SK-N-SH (cell line): ENCODE measurements around the gene DNMBP. TPM values are rescaled to one million over a fixed set of nuclear protein-coding genes. Genes with fewer than 3 reads are reported as not detected.
A peak's percentile ranks its signal among the peaks of the same experiment; 100 is the strongest.

ENCODE experiments used
- CTCF ChIA-PET: fragments of 300-600, 350-600 bp; formaldehyde crosslinking; extraction: SDS; loops from one replicate; lab custom pipeline; 2021; lab: Yijun Ruan, JAX
- POLR2A ChIA-PET: fragments of 350-600 bp; sonication (Branson Sonifier 250); formaldehyde crosslinking; extraction: SDS; loops from one replicate; lab custom pipeline; 2020; ENCODE audit warnings: antibody characterized with exemption, inconsistent platforms; lab: Yijun Ruan, JAX
- DNase-seq: peaks from one replicate; pipeline ENCODE4 v3.0.0; 2012
- H2AFZ ChIP-seq: fragments of 200-600 bp; sonication (generic); 2 replicates; pipeline ENCODE4 v1.8.1; 2016; ENCODE audit warnings: antibody characterized with exemption, mild to moderate bottlenecking, low read depth
- H3F3A ChIP-seq: fragments of 200-600 bp; sonication (generic); replicated peaks from 2 replicates; pipeline ENCODE3; 2016; ENCODE audit warnings: antibody characterized with exemption, mild to moderate bottlenecking; ENCODE audit not compliant: insufficient read depth
- H3K27ac ChIP-seq, 2 experiments: fragments of 200-500 bp in 1 of 2; fragments of 200-600 bp in 1 of 2; sonication (Bioruptor generic) in 1 of 2; sonication (generic), shearing (Covaris generic) in 1 of 2; 2 replicates each; pipeline versions ENCODE4 v1.5.1 to v1.6.1; 2014 to 2016; ENCODE audit warnings: low read depth in 2 of 2, inconsistent platforms in 1 of 2, low read length in 1 of 2, mild to moderate bottlenecking in 1 of 2, mixed read lengths in 1 of 2
- H3K27me3 ChIP-seq: fragments of 200-600 bp; sonication (generic), shearing (Covaris generic); 2 replicates; pipeline ENCODE4 v1.6.1; 2016; ENCODE audit warnings: mixed run types; ENCODE audit not compliant: insufficient read depth
- H3K36me3 ChIP-seq, 2 experiments: fragments of 200-500 bp in 1 of 2; fragments of 200-600 bp in 1 of 2; sonication (Bioruptor generic) in 1 of 2; sonication (generic) in 1 of 2; replicated peaks in 1 of 2; 2 replicates each; pipeline versions ENCODE3 to v1.5.1; 2014 to 2016; ENCODE audit warnings: low read length in 1 of 2, mild to moderate bottlenecking in 1 of 2; ENCODE audit not compliant: insufficient read depth in 2 of 2, control insufficient read depth in 1 of 2
- H3K4me1 ChIP-seq, 2 experiments: fragments of 200-500 bp in 1 of 2; fragments of 200-600 bp in 1 of 2; sonication (Bioruptor generic) in 1 of 2; sonication (generic), shearing (Covaris generic) in 1 of 2; 2 replicates each; pipeline versions ENCODE4 v1.5.1 to v1.6.1; 2014 to 2016; ENCODE audit warnings: low read depth in 1 of 2, low read length in 1 of 2, mixed run types in 1 of 2; ENCODE audit not compliant: insufficient read depth in 2 of 2, control insufficient read depth in 1 of 2
- H3K4me2 ChIP-seq: fragments of 200-600 bp; sonication (generic), shearing (Covaris generic); 2 replicates; pipeline ENCODE4 v1.6.1; 2017; ENCODE audit warnings: mixed run types
- H3K4me3 ChIP-seq, 2 experiments: fragments of 200-500 bp in 1 of 2; fragments of 200-600 bp in 1 of 2; sonication (Bioruptor generic) in 1 of 2; sonication (generic), shearing (Covaris generic) in 1 of 2; 2 replicates each; pipeline versions ENCODE4 v1.5.1 to v1.8.1; 2014 to 2016; ENCODE audit warnings: low read depth in 2 of 2, inconsistent platforms in 1 of 2, low read length in 1 of 2, mild to moderate bottlenecking in 1 of 2, mixed read lengths in 1 of 2, moderate library complexity in 1 of 2
- H3K79me2 ChIP-seq: fragments of 200-600 bp; sonication (generic); 2 replicates; pipeline ENCODE4 v1.8.1; 2017; ENCODE audit warnings: mild to moderate bottlenecking; ENCODE audit not compliant: insufficient read depth
- H3K9ac ChIP-seq: fragments of 200-600 bp; sonication (generic); 2 replicates; pipeline ENCODE4 v1.6.1; 2017; ENCODE audit warnings: mixed run types
- H3K9me2 ChIP-seq: fragments of 200-600 bp; sonication (generic); 2 replicates; pipeline ENCODE4 v1.6.1; 2017; ENCODE audit warnings: mixed run types
- H3K9me3 ChIP-seq: fragments of 200-600 bp; sonication (generic); 2 replicates; pipeline ENCODE4 v1.6.1; 2017; ENCODE audit warnings: mixed run types, mild to moderate bottlenecking, moderate library complexity
- H4K20me1 ChIP-seq: fragments of 200-600 bp; sonication (generic); 2 replicates; pipeline ENCODE4 v1.6.1; 2017; ENCODE audit warnings: mild to moderate bottlenecking, mixed run types; ENCODE audit not compliant: insufficient read depth
- ELF1 ChIP-seq: IDR thresholded peaks from 2 replicates; pipeline ENCODE4 v1.4.0; 2012
- EP300 ChIP-seq, 2 experiments: IDR thresholded peaks; 2 replicates each; pipeline versions ENCODE4 v1.4.0 to v1.6.1; 2012; ENCODE audit warnings: borderline replicate concordance in 1 of 2, low read depth in 1 of 2, low read length in 1 of 2
- EZH2phosphoT487 ChIP-seq: fragments of 200-600 bp; sonication (generic); IDR thresholded peaks from 2 replicates; pipeline ENCODE4 v1.6.1; 2017; ENCODE audit warnings: low read depth, mixed run types, mild to moderate bottlenecking, antibody characterized with exemption, moderate library complexity, borderline replicate concordance
- FOSL2 ChIP-seq: IDR thresholded peaks from 2 replicates; pipeline ENCODE4 v1.4.0; 2012; ENCODE audit warnings: low read depth, mild to moderate bottlenecking, moderate library complexity, borderline replicate concordance
- GABPA ChIP-seq: IDR thresholded peaks from 2 replicates; pipeline ENCODE4 v1.4.0; 2012; ENCODE audit warnings: low read depth, mild to moderate bottlenecking
- MEF2A ChIP-seq: IDR thresholded peaks from 2 replicates; pipeline ENCODE4 v1.4.0; 2012; ENCODE audit warnings: low read depth, borderline replicate concordance
- MXI1 ChIP-seq: IDR thresholded peaks from 2 replicates; pipeline ENCODE4 v1.6.1; 2012; ENCODE audit warnings: mild to moderate bottlenecking, low read depth, low read length, improper control_type of control experiment
- POLR2AphosphoS5 ChIP-seq: IDR thresholded peaks from 2 replicates; pipeline ENCODE4 v1.6.1; 2012; ENCODE audit warnings: low read depth, low read length
- RAD21 ChIP-seq: IDR thresholded peaks from 2 replicates; pipeline ENCODE4 v1.6.1; 2012; ENCODE audit warnings: mild to moderate bottlenecking, low read length
- RFX5 ChIP-seq: IDR thresholded peaks from 2 replicates; pipeline ENCODE4 v1.6.1; 2012; ENCODE audit warnings: mild to moderate bottlenecking, improper control_type of control experiment, low read length
- SIN3A ChIP-seq: IDR thresholded peaks from 2 replicates; pipeline ENCODE4 v1.6.1; 2012; ENCODE audit warnings: low read depth, mild to moderate bottlenecking, low read length, moderate library complexity, borderline replicate concordance
- SMC3 ChIP-seq: IDR thresholded peaks from 2 replicates; pipeline ENCODE4 v1.6.1; 2012; ENCODE audit warnings: low read depth, low read length, improper control_type of control experiment
- TAF1 ChIP-seq: IDR thresholded peaks from 2 replicates; pipeline ENCODE4 v1.6.1; 2012; ENCODE audit warnings: low read depth, mild to moderate bottlenecking, low read length, moderate library complexity, borderline replicate concordance
- USF2 ChIP-seq: fragments of 150-350 bp; IDR thresholded peaks from 2 replicates; pipeline ENCODE4 v1.6.1; 2017; ENCODE audit warnings: antibody characterized with exemption, low read length, low read depth, borderline replicate concordance
- WGBS: methylation state at CpG from one replicate; pipeline ENCODE4 v1.1.6; 2017; ENCODE audit warnings: low lambda C conversion rate; 5-methylcytosine and 5-hydroxymethylcytosine counted together
- polyA plus RNA-seq, 3 experiments: library from polyadenylated mRNA; depleted of rRNA; stranded (reverse); fragments of >200 nt; gene quantifications; 2 replicates each; pipeline ENCODE4 v1.2.3, GENCODE V29; 2012
- TF ChIP-seq, protein P1 (sequence below): IDR thresholded peaks from 2 replicates; pipeline ENCODE4 v1.4.0; 2012; ENCODE audit warnings: low read depth
- TF ChIP-seq, protein P2 (sequence below): IDR thresholded peaks from 2 replicates; pipeline ENCODE4 v1.4.0; 2012; ENCODE audit warnings: low read depth, borderline replicate concordance
- TF ChIP-seq, protein P3 (sequence below): fragments of 200-600 bp; sonication (generic); IDR thresholded peaks from 2 replicates; pipeline ENCODE4 v1.6.1; 2017; ENCODE audit warnings: antibody characterized with exemption, mild to moderate bottlenecking, moderate library complexity

Gene DNMBP
- 36.0 and 40.2 TPM in 2 replicates for polyA plus RNA-seq (2012; rRNA removed)
- 26.0 and 28.4 TPM in 2 replicates for polyA plus RNA-seq (2012; cell fraction: cytosol; rRNA removed)
- polyA plus RNA-seq (2012; cell fraction: nucleus; rRNA removed), result 82.1 and 97.2 TPM in 2 replicates

- no peaks in the 10 kb centered on the region for H3K36me3 ChIP-seq
- H3K27me3 ChIP-seq, result no peaks in the 10 kb centered on the region
- H3F3A ChIP-seq, result peaks cover 35% of the 10 kb centered on the region
- WGBS, result 9% methylated on average over 26 of the region's 86 CpGs
- H3K27ac ChIP-seq, result peak within 1 kb of the TSS; percentile 50 to 99; a peak in 3 of 4 replicates
- H4K20me1 ChIP-seq, result no peaks in the 10 kb centered on the region
- ChIA-PET CTCF (interaction anchor here (0.6 to 5.0 kb wide), 57 partner anchors 8 to 389 kb away, joined by 3 to 64 read pairs (median 4); no protein-coding TSS in a partner anchor), POLR2A (no interaction called here)
- H3K9me2 ChIP-seq, result no peaks in the 10 kb centered on the region
- H2AFZ ChIP-seq, result peak within 1 kb of the TSS; percentile 79
- H3K79me2 ChIP-seq, result peaks cover 41% of the 10 kb centered on the region
- H3K9me3 ChIP-seq, result no peaks in the 10 kb centered on the region
- peak within 1 kb of the TSS; percentile 79 to 93 for H3K4me3 ChIP-seq
- peak within 1 kb of the TSS; percentile 77 for H3K9ac ChIP-seq
- peak; percentile 99 for DNase-seq
- H3K4me2 ChIP-seq, result peak within 1 kb of the TSS; percentile 95
- TF ChIP-seq USF2, result no peak
- TF ChIP-seq MXI1, result peak; percentile 48
- TF ChIP-seq RFX5, result no peak
- TF ChIP-seq EP300 (IDR thresholded peaks at IDR 0.05; ENCODE audit: borderline replicate concordance in 1 of 2, low read depth in 1 of 2, low read length in 1 of 2), result no peak
- no peak for TF ChIP-seq MEF2A
- TF ChIP-seq, protein P1, sequence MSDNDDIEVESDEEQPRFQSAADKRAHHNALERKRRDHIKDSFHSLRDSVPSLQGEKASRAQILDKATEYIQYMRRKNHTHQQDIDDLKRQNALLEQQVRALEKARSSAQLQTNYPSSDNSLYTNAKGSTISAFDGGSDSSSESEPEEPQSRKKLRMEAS, result no peak
- peak; percentile 15; the same call in 1 of the 2 replicates for TF ChIP-seq ELF1
- no peak for TF ChIP-seq GABPA
- TF ChIP-seq SIN3A, result peak; percentile 72; the same call in 1 of the 2 replicates
- peak; percentile 29; the same call in 1 of the 2 replicates for TF ChIP-seq RAD21
- TF ChIP-seq, protein P2, sequence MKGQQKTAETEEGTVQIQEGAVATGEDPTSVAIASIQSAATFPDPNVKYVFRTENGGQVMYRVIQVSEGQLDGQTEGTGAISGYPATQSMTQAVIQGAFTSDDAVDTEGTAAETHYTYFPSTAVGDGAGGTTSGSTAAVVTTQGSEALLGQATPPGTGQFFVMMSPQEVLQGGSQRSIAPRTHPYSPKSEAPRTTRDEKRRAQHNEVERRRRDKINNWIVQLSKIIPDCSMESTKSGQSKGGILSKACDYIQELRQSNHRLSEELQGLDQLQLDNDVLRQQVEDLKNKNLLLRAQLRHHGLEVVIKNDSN, result no peak
- peak; percentile 42; the same call in 1 of the 2 replicates for TF ChIP-seq POLR2AphosphoS5
- peak; percentile 51; the same call in 1 of the 2 replicates for TF ChIP-seq FOSL2
- TF ChIP-seq EZH2phosphoT487, result no peak
- TF ChIP-seq SMC3, result peak; percentile 53
- peak; percentile 50 for TF ChIP-seq TAF1
- TF ChIP-seq, protein P3, sequence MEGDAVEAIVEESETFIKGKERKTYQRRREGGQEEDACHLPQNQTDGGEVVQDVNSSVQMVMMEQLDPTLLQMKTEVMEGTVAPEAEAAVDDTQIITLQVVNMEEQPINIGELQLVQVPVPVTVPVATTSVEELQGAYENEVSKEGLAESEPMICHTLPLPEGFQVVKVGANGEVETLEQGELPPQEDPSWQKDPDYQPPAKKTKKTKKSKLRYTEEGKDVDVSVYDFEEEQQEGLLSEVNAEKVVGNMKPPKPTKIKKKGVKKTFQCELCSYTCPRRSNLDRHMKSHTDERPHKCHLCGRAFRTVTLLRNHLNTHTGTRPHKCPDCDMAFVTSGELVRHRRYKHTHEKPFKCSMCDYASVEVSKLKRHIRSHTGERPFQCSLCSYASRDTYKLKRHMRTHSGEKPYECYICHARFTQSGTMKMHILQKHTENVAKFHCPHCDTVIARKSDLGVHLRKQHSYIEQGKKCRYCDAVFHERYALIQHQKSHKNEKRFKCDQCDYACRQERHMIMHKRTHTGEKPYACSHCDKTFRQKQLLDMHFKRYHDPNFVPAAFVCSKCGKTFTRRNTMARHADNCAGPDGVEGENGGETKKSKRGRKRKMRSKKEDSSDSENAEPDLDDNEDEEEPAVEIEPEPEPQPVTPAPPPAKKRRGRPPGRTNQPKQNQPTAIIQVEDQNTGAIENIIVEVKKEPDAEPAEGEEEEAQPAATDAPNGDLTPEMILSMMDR, result peak; percentile 65
- H3K4me1 ChIP-seq, result peaks cover 10 to 13% of the 10 kb centered on the region in 2 experiments
These were observed at the start of gene DNMBP for GRCh38 chr10:100009793-100010676. Gene DNMBP, minus strand, starts transcription at chr10:100009947. Its CDS starts 37,823 bp downstream, at chr10:99972124.
